Measurements from ENCODE around the gene ZNF232. TPM values are rescaled to one million over a fixed set of nuclear protein-coding genes. Genes with fewer than 3 reads are reported as not detected.
"Not testable (repeated sequence)": the region's sequence is repeated elsewhere in the genome, so short reads cannot be mapped to it uniquely, and the experiment has no call there.

The ZNF232 gene
- total RNA-seq, 4 donors from 2014 or later, result 3.7 to 6.7 (median 5.0) TPM

GRCh38 chr17:5131146-5131715 is 19.6 kb upstream of the ZNF232 start:
- Histone ChIP-seq H3K36me3 (no peaks in the 10 kb centered on the region), H3K27ac (no peak overlapping the region), H3K4me1 (no peaks in the 10 kb centered on the region), H3K27me3 (peaks cover 9% of the 10 kb centered on the region), H3K4me3 (no peak overlapping the region), H3K9me3 (no peaks in the 10 kb centered on the region)
- TF ChIP-seq POLR2AphosphoS5 (IDR thresholded peaks at IDR 0.05) (no peak), CTCF (IDR thresholded peaks at IDR 0.05) (no peak), POLR2A (IDR thresholded peaks at IDR 0.05) (no peak), EP300 (IDR thresholded peaks at IDR 0.05) (no peak)
- peak in 1 of 2 donors; percentile 34 for DNase-seq (ENCODE audit: low spot score in 2 of 2)
- WGBS, result 87% methylated on average over 7 of the region's 7 CpGs

GRCh38 chr17:5130687-5131086 is 19.0 kb upstream of the ZNF232 start:
- H3K27ac ChIP-seq, H3K4me3 ChIP-seq, H3K4me1 ChIP-seq, H3K36me3 ChIP-seq, H3K9me3 ChIP-seq: not testable (repeated sequence)
- WGBS, result 66% methylated on average over 3 of the region's 5 CpGs
- peak in 1 of 2 donors; percentile 30 for DNase-seq (ENCODE audit: low spot score in 2 of 2)
- peaks cover 14% of the 10 kb centered on the region for H3K27me3 ChIP-seq

- WGBS, result 96% methylated on average over 10 of the region's 10 CpGs
- DNase-seq (ENCODE audit: low spot score in 2 of 2), result peak in 1 of 2 donors; percentile 20
These were observed 18.6 kb upstream of the ZNF232 start for GRCh38 chr17:5130261-5130660.

GRCh38 chr17:5129770-5130169 is 18.1 kb upstream of the ZNF232 start:
- not testable (repeated sequence) for H3K27ac ChIP-seq, H3K4me1 ChIP-seq, H3K9me3 ChIP-seq, H3K36me3 ChIP-seq, H3K4me3 ChIP-seq
- WGBS, result 95% methylated on average over 8 of the region's 8 CpGs
- DNase-seq (ENCODE audit: low spot score in 2 of 2), result peak in 1 of 2 donors; percentile 24
- H3K27me3 ChIP-seq, result peaks cover 14% of the 10 kb centered on the region

More at GRCh38 chr17:5130261-5130660, 18.6 kb upstream of the ZNF232 start:
- H3K9me3 ChIP-seq, H3K27ac ChIP-seq, H3K4me1 ChIP-seq, H3K4me3 ChIP-seq, H3K36me3 ChIP-seq: not testable (repeated sequence)
- peaks cover 14% of the 10 kb centered on the region for H3K27me3 ChIP-seq

GRCh38 chr17:5128905-5129535 is 17.3 kb upstream of the ZNF232 start:
- Histone ChIP-seq H3K4me1 (no peaks in the 10 kb centered on the region), H3K4me3 (no peak overlapping the region), H3K27me3 (peaks cover 14% of the 10 kb centered on the region), H3K36me3 (no peaks in the 10 kb centered on the region), H3K27ac (no peak overlapping the region), H3K9me3 (no peaks in the 10 kb centered on the region)
- TF ChIP-seq POLR2AphosphoS5 (IDR thresholded peaks at IDR 0.05) (no peak), CTCF (IDR thresholded peaks at IDR 0.05) (no peak), EP300 (IDR thresholded peaks at IDR 0.05) (no peak), POLR2A (IDR thresholded peaks at IDR 0.05) (no peak)
- peak; percentile 25 to 56 for DNase-seq (ENCODE audit: low spot score in 2 of 2)
- WGBS, result 93% methylated on average over 10 of the region's 11 CpGs

GRCh38 chr17:5128387-5128786 is 16.7 kb upstream of the ZNF232 start:
- not testable (repeated sequence) for H3K9me3 ChIP-seq, H3K4me1 ChIP-seq, H3K27ac ChIP-seq, H3K4me3 ChIP-seq, H3K36me3 ChIP-seq
- DNase-seq (ENCODE audit: low spot score in 2 of 2), result peak; percentile 24 to 62
- WGBS, result 74% methylated on average over 4 of the region's 8 CpGs
- peaks cover 17% of the 10 kb centered on the region for H3K27me3 ChIP-seq

- Histone ChIP-seq H3K27me3 (peaks cover 21% of the 10 kb centered on the region), H3K4me1 (peaks cover 10% of the 10 kb centered on the region), H3K4me3 (no peak overlapping the region), H3K27ac (no peak overlapping the region), H3K36me3 (no peaks in the 10 kb centered on the region), H3K9me3 (no peaks in the 10 kb centered on the region)
- TF ChIP-seq EP300 (IDR thresholded peaks at IDR 0.05) (no peak), CTCF (IDR thresholded peaks at IDR 0.05) (no peak), POLR2A (IDR thresholded peaks at IDR 0.05) (no peak), POLR2AphosphoS5 (IDR thresholded peaks at IDR 0.05) (no peak)
- 75% methylated on average over 2 of the region's 4 CpGs for whole genome bisulfite sequencing
- DNase-seq (ENCODE audit: low spot score in 2 of 2), result peak in 1 of 2 donors; percentile 44
These were observed 16.2 kb upstream of the ZNF232 start for GRCh38 chr17:5127910-5128309.

Measured in suprapubic skin (tissue), 4 donors.